ENCODE measurements around the gene SPRYD3.

SPRYD3 gene

DNA sequence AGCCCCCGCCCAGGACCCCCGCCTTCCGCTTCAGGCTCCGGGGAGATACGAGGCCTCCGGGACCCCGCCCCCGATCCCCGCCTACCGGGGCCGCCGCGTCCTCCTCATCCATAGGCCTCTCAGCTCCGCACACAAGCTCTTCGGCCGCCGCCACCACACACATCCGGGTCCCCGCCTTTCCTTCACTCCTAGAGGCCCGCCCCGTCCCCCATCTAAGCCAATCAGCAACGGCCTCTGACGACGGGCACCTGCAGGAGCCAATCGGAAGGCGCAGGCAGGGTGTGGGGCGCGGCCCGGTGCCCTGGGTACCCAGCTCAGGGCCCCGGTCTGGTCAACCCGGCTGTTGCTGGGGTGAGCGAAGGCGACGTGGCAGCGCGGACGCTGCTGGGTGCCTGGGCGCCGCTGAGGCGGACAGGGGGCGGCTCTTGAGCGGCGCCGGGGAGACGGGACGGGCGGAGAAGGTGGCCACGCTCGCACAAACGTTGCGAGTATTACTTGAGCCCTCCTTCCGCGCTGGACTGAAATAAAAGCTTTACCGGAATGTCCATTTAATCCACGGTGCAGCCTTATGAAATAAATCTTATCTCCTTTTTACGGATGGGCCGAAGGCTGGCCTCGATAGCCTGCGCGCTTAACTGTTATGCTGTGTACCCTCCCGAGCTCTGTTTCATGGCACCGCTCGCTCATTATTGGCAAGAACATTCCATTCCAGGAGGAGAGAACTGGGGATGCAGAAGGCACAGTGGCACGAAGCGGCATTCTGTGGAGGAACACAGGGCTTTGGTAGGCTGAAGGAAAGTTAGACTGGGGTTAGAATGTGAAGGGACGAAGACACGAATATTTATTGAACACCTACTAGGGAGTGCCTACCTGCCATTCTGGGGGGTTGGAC, at the start of gene SPRYD3:
Gene SPRYD3 (minus strand): TSS at position 165 of the 892 bp plus-strand sequence. CDS start 57 bp downstream, at position 108.
- H3K4me3 ChIP-seq (ENCODE audit: low read depth, low read length): peak within 1 kb of the TSS; percentile 76
- peak; percentile 87 for DNase-seq (ENCODE audit: low read depth)
- TF ChIP-seq, protein P1, sequence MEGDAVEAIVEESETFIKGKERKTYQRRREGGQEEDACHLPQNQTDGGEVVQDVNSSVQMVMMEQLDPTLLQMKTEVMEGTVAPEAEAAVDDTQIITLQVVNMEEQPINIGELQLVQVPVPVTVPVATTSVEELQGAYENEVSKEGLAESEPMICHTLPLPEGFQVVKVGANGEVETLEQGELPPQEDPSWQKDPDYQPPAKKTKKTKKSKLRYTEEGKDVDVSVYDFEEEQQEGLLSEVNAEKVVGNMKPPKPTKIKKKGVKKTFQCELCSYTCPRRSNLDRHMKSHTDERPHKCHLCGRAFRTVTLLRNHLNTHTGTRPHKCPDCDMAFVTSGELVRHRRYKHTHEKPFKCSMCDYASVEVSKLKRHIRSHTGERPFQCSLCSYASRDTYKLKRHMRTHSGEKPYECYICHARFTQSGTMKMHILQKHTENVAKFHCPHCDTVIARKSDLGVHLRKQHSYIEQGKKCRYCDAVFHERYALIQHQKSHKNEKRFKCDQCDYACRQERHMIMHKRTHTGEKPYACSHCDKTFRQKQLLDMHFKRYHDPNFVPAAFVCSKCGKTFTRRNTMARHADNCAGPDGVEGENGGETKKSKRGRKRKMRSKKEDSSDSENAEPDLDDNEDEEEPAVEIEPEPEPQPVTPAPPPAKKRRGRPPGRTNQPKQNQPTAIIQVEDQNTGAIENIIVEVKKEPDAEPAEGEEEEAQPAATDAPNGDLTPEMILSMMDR (IDR thresholded peaks at IDR 0.05; ENCODE audit: low read depth, low read length, missing control alignments): no peak

DNA sequence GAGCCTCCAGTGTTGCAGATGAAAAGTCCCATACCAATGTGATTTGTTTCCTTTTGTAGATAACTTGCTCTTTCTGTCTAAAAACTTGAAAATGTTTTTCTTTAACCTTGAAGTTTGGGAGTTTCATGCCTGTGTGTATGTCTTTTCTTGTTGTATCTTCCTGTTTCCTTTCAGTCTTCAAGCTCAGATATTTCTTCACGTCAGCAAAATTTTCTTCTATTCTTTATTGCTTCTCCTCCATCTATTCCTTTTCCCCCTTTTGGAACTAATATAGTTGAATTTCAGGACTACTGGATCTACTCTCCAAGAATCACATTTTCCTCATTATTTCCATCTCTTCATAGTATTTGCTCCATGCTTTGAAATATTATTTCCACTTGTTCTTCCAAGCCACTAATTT, 48.0 kb upstream of the SPRYD3 start:
- H3K4me3 ChIP-seq (ENCODE audit: low read depth, low read length): no peak overlapping the region
- DNase-seq (ENCODE audit: low read depth): no peak
- TF ChIP-seq, protein P1 (IDR thresholded peaks at IDR 0.05; ENCODE audit: low read depth, low read length, missing control alignments): no peak

- H3K4me3 ChIP-seq (ENCODE audit: low read depth, low read length): no peak overlapping the region
- TF ChIP-seq, protein P1 (IDR thresholded peaks at IDR 0.05; ENCODE audit: low read depth, low read length, missing control alignments): no peak
- no peak for DNase-seq (ENCODE audit: low read depth)
These were observed 45.1 kb upstream of the SPRYD3 start for GRCh38 chr12:53124352-53124723.

DNA sequence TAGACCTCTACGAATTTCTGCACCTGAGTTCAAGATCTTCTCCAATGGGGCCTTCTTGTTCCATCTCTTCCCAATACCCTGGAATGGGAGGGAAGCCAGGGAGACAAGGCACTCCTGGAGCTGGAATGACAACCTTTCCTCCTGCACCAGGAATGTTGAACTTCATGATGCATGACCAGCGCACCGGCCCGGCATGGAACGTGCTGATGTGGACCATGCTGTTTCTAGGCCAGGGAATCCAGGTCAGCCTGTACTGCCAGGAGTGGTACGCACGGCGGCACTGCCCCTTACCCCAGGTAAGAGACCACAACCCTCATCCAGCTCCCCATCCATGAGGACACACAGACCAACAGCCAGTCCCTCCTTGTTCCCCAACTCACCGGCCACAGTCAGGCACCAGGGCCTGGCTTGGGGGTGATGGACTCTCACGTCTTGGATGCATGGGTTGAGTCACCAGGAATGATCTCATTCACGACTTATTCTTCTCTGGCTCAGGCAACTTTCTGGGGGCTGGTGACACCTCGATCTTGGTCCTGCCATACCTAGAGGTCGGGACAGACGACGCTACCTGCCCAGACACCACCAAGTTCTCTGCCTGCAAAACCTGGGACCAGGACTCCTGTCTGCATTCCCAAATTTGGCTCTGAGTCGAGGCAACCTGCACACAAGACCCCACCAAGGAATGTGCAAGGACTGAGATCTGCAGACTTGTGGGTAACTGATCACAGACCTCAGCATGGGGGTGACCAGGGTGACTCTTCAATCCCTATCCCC, 44.6 kb upstream of the SPRYD3 start:
- no peak overlapping the region for H3K4me3 ChIP-seq (ENCODE audit: low read depth, low read length)
- no peak for DNase-seq (ENCODE audit: low read depth)
- TF ChIP-seq, protein P1 (IDR thresholded peaks at IDR 0.05; ENCODE audit: low read depth, low read length, missing control alignments): no peak

GRCh38 chr12:53122961-53123468, 43.8 kb upstream of the SPRYD3 start:
- TF ChIP-seq, protein P1 (IDR thresholded peaks at IDR 0.05; ENCODE audit: low read depth, low read length, missing control alignments): no peak
- no peak overlapping the region for H3K4me3 ChIP-seq (ENCODE audit: low read depth, low read length)
- DNase-seq (ENCODE audit: low read depth): no peak

GRCh38 chr12:53120685-53121525, 41.7 kb upstream of the SPRYD3 start:
- TF ChIP-seq, protein P1 (IDR thresholded peaks at IDR 0.05; ENCODE audit: low read depth, low read length, missing control alignments): no peak
- H3K4me3 ChIP-seq (ENCODE audit: low read depth, low read length): no peak overlapping the region
- no peak for DNase-seq (ENCODE audit: low read depth)
